NCI-H2171 treated with DMSO at 0.1 percent for 48 hours (cell line): ENCODE measurements around the gene HMCN1.

Experiments used
- DNase-seq: peaks from one replicate; lab custom pipeline; 2025; lab: John Stamatoyannopoulos, UW

Gene HMCN1

DNA sequence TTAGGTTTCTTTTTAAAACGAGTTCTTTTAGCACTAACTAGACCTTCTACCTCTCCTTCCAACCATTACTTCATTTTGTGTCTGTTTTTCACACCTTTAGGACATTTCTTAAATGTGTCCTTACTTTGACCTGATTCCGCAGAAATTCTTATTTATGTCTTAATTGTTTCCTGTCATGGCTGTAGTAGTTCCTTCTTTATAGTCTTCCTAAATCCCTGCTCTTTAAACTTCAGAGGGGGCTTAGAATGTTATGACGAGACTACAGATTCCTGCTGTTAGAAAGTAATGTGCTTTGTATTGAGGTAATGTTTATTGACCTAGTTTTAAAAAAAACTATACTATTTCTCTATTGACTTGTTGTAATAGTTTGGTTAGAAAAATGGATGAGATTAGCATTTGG is 70.4 kb downstream of the HMCN1 start:
- DNase-seq: no peak

DNA sequence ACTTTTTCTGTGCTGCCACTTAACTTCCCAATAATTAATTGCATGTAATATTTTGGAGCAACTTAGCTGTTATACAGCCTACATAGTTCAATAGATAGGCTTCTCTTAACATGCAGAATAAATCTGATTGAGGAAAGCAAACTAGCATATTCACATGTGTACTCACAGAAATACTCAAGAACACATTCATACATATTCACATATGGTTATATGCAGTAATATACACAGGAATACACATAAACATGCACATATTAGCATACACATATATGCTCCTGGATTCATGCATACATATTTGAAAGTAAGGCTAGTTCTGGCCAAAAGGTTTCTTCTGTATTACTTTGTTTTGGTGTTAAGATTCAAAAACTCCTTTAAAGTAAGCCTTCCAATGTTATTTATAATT is 73.1 kb downstream of the HMCN1 start:
- no peak for DNase-seq

DNA sequence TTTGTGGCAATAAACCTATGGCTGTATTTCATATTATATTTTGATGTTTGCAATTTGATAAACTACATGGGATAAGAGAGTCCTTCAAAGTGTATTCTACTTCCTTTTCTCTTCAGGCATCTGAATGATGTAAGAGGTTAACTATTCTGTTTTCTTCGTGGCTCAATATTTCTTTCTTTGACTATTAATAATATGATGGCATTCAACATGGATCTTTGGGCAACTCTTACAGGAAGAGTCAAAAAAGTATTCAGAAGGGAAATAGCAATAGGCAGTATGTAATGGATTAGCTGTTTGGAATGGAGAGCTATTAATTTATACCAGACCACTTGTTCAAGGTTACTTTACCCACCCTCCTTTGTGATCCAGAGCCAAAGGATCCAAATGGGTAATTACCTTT is 74.4 kb downstream of the HMCN1 start:
- DNase-seq: no peak

DNA sequence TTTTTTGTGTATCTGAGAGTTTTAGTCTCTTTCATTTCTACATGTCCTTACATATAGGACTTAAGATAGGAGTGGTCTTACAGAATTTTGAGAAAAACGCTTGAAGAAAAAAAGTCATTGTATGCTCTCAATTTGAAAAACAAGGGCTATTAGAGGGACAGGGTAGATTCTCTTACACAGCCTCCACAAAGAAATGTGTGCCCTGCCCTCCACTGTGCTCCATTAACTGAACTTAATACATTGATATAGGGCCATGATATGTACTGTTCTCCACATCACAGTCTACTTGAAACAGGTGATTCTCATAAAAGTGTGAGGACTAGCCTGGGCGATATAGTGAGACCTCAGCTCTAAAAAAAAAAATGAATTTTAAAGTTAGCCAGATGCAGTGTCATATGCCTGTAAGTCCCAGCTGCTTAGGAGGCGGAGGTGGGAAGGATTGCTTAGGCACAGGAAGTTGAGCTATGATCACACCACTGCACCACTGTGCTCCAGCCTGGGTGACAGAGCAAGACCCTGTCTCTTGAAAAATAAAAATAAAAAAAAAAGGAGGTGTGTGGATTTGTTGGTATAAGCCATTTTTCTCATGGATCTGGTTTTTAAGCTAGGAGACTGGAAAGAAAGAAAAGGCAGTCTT is 77.0 kb downstream of the HMCN1 start:
- DNase-seq: peak; percentile 33

DNA sequence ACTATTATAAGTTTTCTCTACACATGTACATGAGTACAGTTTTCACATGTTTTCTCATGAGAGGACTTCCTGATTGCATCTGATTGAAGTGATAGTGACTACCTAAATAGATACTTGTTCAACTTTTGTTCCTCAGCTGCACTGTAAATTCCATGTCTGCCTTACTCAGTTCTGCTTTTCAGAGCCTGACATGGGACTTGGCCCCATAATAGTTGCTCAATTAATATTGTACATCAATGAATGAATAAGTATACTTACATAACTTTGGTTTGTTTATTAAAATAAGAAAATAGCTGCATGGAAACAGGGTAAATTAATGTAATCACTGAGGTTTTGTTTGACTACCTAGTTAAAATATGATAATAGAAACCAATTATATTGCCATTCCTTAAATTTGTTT is 78.7 kb downstream of the HMCN1 start:
- DNase-seq: no peak

DNA sequence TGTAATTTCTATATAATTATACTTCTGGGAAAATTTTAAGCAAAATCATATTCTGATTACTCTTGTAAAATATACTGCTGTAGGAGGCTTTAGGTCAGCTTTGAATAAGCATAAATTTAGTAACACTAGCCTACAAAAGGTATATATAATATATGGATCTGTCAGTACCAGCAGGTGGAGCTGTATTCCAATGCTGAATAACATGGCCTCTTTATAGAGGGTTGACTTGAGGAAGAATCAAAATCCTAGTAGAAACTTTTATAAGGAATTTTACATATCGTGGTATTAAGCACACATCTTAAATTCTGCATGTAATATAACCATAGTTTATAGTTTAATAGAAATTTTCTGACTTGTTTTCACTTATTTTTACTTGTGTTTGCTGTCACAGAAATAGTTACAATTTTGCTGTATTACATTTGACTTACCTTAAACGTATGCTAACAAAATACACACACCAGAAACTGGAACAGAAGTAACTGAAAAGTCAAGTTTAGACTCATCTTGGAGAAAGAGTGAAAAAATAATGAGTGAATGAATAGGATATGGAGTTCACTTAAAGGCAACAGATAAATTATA is 79.3 kb downstream of the HMCN1 start:
- peak; percentile 72 for DNase-seq

DNA sequence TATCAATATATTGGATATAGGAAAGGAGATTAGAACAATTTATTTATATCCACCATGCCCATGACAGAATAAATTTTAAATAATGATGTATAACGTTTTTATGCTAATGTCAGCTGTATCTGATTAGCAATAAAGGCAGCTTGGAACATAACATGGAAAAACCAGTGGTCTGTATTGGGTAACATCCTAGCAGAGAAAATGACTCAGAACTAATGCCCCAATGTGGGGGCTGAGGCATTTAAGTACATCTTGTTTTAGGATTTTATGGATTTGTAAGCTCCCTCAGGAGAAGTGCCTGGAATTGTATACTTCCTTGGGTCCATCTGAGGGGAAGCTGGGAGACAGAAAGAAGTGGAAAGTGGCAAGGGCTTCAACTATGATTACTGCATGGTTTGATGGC is 82.3 kb downstream of the HMCN1 start:
- no peak for DNase-seq

DNA sequence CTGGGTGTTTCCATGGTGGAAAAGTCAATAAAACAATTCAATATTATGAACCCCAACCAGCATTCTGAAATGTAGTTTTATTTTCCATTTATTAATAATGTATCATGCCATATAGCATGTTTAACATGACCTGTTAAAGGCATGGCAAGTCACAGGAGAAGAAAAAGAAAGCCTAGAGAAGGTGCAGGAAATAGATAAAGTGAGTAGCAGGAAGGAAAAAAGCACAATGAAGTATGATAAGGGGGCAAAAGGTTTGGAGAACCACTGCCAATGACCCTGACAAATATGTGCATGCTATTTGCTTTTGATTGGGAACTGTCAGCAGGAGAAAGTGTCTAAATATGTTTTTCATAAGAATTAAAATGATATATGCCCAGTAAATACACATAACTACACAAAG is 85.6 kb downstream of the HMCN1 start:
- DNase-seq: no peak

DNA sequence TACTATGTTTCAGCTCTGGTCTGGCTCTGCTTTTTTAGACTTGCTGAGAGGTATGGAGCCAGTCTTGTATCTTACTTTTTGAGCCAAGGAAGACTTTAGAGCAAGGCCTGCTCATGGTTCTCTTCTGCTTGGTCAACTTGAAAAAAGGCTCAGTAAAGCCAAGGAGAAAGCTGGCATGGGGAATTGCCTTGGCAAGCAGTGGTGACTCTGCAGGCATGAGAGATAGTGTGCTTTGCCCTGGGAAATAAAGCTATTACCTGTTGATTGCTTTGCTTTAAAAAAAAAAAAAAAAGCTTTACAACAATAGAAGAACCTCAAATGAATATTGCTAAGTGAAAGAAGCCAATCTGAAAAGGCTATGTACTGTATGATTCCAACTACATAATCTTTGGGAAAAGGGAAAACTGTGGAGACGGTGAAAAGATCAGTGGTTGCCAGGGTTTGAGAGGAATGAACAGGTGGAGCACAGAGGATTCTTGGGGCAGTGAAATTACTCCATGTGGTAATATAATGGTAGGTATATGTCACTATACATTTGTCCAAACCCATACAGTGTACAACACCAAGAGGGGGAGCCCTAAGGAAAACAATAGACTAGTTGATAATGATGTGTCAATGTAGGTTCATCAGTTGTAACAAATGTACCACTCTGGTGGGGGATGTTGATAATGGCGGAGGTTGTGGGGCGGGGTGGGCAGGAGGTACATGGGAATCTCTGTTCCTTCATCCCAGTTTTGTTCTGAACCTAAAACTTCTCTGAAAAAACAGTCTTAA is 87.6 kb downstream of the HMCN1 start:
- DNase-seq: peak; percentile 4

DNA sequence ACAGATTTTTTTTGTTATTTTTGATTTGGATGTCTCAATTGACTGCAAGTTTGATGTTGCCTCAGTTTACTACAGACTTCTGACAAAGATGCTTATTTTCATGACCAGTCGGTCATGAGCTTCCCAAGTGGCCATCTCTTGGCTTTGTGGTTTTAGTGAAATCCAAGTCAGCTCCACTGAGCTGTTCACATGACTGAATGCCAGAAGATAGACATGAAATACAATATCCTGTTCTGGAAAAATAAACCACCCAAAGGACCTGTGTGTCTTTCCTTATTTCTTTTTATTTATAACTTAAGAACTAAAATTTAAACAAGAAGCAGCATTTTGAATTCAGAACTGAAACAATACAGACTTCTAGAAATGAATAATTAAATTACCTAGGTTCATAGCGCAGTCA is 89.3 kb downstream of the HMCN1 start:
- peak; percentile 5 for DNase-seq

DNA sequence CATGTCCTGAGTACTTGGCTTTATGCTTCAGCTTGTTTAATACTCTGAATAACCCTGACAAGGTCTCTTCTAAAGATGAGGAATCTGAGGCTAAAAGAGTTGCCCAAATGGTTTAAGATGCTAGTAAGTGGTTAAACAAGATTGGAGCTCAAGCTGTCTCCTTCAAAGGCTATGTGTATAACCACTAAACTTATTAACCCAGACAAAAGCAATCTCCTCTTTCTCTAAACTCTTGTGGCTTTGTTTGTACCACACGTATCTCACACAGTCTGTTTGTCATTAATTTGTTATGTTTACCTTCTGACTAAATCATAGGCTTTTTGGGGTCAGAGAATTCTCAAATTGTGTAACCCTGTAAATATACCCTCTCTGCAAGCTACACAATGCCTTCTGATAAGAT is 89.9 kb downstream of the HMCN1 start:
- DNase-seq: no peak

DNA sequence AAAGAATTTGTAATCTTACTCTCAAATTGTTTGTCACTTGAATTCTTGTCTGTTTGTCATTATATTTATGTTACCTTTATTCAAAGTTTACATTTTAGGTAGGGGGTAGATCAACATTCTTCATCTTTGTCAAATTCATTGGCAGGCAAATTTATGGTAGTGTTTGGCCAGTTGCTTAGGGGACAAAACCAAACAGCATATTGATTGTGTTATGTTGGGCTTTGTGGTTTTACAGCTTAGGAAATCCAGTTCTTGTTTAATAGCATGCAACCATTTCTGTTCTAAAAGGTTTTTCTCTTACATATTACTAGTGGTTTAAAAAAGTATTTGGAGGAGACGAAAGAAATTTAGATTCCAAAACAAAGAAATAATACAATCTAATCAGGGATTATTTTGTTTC is 91.4 kb downstream of the HMCN1 start:
- DNase-seq: no peak

DNA sequence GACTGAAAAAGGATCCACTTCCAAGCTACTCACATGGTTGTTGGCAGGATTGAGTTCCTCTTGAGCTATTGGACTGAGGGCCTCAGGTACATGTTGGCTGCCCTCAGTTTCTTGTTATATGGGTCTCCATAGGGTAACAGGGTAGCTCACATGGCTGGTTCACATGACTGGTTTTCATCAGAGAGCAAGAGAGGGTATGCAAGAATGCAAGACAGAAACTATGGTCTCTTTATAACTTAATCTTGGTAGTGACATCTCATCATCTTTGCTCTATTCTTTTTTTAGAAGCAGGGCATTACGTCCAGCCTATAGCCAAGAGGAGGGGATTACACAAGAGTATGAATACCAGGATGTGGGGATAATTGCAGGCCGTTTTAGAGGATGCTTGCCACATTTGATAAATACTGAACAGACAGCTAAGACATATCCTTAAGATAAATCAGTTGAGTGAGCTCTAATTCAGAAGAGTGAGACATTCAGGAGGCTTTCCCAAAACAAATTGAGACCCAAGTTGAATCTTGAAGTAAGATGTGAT is 100.2 kb downstream of the HMCN1 start:
- DNase-seq: no peak

DNA sequence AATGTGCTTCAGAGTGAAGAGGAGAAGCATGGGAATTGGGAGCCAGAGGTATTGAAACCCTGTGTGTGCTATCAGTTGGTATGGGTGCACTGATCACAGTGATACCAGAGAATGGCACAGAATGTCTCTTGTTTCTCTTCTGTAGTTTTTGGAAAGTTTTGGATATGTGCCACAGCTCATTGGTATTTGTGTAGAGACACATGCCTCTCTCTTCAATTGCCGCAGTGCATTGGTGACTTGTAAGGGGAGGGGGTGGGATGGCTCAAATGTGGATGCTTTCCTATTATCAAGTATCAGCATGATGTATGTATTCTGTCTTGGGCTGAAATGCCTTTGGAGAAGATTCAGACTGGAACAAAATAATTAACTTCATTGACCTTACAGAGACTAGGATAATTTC is 101.0 kb downstream of the HMCN1 start:
- no peak for DNase-seq

DNA sequence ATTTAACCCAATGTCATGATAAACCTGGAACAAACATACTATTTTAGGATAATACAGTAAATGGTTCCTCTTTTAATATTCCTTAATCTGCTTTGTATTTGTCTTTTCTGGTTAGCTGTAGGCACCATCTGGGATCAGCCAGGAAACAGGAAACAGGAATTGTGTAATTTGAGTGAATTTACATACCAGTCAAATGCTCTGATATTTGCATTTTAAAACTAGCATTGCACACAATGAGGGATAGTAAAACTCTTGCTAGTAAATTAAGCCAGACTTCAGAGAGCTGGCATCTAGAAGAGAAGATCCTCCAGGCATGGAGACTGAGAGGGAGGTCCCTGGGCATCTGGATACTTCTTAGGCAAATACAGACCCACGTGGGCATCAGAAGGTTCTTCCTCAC is 103.5 kb downstream of the HMCN1 start:
- no peak for DNase-seq

DNA sequence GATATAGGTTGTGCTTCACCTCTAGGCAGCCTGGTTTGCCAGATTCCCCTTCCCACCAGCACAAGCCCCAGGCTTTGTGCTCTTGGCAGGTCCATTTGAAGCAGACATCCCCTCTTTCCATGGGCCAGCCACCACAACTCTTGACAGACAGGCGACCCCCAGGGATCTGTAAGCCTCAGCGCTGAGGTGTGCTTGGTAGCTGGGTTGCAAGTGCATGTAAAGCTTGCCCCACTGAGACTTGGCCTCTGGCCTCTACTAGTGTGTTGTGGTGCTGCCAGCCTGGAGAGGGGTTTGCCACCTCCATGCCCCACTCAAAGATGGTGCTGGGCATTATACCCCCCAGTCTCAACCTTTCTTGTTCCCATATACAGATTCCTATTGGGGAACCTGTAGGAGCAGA is 103.9 kb downstream of the HMCN1 start:
- DNase-seq: no peak

DNA sequence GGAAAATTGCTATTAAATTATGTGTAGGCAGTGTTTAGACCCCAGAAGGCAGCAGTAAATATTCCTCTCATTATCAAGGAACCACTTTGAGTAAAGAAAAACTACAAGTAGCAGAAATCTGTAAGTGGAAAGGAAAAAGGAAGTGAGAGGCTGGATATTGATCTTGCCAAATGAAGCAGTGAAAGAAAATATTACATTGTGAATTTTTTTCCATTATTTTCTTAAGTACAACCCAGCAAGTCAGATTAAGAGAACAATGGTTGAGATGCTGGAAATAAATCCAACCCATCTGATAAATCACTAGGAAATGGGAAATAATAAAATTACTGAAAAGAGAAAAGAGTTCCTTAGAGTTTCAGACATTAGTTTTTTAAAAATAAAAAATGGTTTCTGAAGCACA is 106.7 kb downstream of the HMCN1 start:
- no peak for DNase-seq

DNA sequence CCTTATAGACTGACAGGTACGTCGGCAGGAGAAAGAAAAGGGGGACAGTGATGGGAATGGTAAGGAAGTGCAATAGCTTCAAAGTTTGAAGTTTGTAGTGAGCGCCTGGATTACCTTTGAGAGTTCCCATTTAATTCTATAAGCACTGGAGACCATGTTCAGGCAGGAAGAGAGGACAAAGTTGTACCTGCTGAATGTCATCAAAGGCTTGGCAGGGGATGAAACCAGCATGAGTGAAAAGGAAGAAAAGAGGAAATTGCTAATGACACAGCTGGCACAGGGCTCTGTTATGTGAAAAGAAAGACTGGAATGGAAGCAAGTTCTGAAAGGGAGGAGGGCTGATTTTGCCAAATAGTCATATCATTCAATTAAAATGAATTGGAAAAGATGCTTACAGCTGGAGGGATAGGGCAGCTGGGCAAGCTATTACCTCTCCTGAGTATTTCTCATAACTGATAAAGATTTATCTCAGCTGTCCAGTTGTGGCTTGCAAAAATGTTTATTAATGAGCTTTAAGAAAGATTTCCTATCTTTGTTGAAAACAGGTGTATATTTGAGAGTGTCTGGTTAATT is 109.2 kb downstream of the HMCN1 start:
- DNase-seq: no peak

DNA sequence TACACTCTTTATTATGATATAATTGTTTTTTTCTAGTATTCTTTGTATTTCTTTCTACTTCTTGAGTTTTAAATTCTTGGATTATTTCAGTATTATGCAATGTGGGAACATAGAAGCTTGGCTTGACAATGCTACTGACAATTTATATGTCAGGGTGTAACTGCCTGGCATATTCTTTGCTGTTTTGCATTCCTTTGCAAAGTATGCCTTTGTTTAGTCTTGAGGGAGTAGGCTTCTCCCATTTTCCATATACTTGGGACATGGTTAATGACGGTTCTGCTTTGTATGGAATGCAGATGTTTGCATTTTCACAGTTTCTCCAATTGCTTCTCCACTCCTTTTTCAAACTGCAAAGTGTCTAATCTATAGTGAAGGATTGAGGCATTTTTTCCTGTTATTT is 109.8 kb downstream of the HMCN1 start:
- DNase-seq: no peak

DNA sequence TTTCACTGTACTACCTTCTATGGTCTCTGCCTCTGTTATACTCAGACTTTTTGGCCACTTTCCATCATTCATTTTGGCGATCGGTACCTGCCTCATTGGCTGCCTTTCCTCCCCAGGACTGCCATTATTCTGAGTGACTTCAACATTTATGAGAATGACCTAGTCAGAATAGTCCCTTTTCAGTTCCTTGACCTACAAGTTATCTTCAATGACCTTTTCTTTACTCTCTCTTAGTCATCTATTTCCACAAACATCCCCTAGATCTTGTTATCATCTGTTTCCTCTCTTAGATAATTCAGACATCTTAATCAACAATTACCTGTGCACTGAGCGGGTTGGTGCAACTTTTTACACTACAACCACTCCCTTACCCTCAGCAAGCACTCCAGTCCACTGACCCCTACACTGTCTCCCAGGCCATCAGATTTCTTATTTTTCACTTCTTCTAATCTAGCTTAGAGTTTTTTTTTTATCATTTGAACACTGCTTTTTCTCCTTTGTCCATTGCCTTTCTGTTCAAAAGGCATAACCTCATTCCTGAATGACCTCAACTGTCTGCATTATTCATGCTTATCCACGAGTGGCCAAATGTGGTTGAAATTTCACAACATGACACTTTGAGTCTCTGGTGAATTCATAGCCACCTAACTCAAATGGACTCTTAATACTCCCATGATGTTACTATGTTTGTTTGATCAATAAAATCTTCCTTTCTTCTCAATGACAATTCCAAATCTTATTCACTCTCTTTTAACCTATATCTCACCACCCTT is 112.7 kb downstream of the HMCN1 start:
- no peak for DNase-seq

DNA sequence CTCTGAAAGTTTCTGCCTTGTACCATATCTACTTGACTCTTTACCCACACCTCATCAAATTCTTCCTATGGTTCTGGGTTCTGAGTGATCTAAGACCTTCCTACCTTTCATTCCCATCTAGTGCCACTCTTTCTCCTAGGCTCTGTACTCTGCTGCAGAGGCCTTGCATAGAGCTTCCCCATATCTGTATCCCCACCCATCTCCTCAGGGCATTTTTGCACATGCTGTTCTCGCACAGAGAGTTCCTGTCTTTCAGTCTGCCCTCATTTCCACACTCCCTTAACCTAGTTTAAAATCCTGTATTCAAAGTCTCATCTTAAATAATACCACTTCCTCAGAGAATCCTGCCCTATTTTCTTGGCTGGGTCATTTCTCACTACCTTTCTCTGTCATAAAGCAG is 114.8 kb downstream of the HMCN1 start:
- no peak for DNase-seq

DNA sequence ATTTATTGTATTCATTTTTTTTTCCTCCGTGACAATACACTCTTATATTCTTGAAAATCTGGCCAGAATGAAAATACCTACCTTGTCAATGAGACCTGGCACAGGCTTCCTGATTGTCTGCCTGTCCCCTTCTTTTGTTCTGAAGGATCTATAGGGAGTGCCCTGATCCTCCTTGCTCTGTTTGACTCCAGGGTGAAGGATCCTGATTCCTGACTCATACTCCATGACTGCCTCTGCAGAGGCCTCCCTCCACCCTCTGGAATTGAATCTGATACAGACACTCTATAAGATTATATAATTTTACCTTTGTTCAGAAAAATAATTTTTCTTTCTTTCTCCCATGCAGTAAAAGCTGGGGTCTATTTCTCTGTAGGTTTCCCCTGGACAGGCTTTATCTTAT is 116.2 kb downstream of the HMCN1 start:
- DNase-seq: no peak
